OCI-LY1 (cell line): ENCODE data around the gene ZNF579.

Source experiments
- EZH2 ChIP-seq: fragments of 200-600 bp; sonication (generic), shearing (Covaris generic); IDR thresholded peaks from 2 replicates; pipeline ENCODE4 v1.8.0; 2017; ENCODE audit warnings: borderline replicate concordance, mixed run types, mild to moderate bottlenecking, antibody characterized with exemption, low read length, moderate library complexity, mixed read lengths
- TF ChIP-seq, protein P1 (sequence below): fragments of 200-600 bp; sonication (generic), shearing (Covaris generic); IDR thresholded peaks from 2 replicates; pipeline ENCODE4 v1.5.1; 2017; ENCODE audit warnings: mild to moderate bottlenecking, antibody characterized with exemption, low read length, moderate library complexity, mixed read lengths

DNA sequence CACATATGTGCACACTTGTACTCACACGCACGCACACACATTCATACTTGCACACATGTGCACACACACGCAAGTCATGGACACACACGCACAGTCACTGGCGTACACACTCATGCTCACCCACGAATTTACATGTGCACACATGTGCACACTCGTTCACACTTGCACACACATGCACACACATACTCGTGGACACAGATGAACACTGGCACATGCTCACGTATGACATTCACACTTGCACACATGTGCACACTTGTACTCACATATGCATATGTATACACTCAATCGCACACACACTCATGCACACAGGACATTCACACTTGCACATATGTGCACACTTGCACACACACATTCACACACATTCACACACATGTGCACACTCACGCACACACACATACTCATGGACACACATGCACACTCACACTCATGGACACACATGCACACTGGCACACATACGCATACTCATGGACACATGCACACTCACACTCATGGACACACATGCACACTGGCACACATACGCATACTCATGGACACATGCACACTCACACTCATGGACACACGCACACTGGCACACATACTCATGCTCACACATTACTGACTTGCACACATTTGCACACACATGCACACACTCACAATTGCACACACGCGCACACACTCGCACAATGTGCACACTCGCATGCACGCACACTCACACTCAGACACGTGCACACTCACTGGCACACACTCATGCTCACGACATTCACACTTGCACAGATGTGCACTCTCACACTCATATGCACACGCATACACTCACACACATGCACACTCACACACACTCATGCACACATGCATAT is 53.2 kb downstream of the ZNF579 start:
- TF ChIP-seq, protein P1, sequence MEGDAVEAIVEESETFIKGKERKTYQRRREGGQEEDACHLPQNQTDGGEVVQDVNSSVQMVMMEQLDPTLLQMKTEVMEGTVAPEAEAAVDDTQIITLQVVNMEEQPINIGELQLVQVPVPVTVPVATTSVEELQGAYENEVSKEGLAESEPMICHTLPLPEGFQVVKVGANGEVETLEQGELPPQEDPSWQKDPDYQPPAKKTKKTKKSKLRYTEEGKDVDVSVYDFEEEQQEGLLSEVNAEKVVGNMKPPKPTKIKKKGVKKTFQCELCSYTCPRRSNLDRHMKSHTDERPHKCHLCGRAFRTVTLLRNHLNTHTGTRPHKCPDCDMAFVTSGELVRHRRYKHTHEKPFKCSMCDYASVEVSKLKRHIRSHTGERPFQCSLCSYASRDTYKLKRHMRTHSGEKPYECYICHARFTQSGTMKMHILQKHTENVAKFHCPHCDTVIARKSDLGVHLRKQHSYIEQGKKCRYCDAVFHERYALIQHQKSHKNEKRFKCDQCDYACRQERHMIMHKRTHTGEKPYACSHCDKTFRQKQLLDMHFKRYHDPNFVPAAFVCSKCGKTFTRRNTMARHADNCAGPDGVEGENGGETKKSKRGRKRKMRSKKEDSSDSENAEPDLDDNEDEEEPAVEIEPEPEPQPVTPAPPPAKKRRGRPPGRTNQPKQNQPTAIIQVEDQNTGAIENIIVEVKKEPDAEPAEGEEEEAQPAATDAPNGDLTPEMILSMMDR: no peak
- no peak for TF ChIP-seq EZH2
